ENCODE data around the gene XYLT1. TPM values are rescaled to one million over a fixed set of nuclear protein-coding genes. Genes with fewer than 3 reads are reported as not detected.

The XYLT1 gene
- total and polyA plus RNA-seq, 2 of the 13 experiments (the other 11 are each of a cell fraction or from before 2014, with no cell fraction given): not detected

- TF ChIP-seq, protein P1, sequence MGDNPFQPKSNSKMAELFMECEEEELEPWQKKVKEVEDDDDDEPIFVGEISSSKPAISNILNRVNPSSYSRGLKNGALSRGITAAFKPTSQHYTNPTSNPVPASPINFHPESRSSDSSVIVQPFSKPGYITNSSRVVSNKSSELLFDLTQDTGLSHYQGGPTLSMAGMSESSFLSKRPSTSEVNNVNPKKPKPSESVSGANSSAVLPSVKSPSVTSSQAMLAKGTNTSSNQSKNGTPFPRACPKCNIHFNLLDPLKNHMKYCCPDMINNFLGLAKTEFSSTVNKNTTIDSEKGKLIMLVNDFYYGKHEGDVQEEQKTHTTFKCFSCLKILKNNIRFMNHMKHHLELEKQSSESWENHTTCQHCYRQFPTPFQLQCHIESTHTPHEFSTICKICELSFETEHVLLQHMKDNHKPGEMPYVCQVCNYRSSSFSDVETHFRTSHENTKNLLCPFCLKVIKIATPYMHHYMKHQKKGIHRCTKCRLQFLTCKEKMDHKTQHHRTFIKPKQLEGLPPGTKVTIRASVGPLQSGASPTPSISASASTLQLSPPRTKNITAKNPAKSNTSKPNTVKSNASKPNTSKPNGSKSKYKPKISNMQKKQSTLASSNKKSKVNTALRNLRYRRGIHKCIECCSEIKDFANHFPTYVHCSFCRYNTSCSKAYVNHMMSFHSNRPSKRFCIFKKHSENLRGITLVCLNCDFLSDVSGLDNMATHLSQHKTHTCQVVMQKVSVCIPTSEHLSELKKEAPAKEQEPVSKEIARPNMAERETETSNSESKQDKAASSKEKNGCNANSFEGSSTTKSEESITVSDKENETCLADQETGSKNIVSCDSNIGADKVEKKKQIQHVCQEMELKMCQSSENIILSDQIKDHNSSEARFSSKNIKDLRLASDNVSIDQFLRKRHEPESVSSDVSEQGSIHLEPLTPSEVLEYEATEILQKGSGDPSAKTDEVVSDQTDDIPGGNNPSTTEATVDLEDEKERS (CRISPR knock-in tag; IDR thresholded peaks at IDR 0.05): no peak
- no peak for TF ChIP-seq ZNF367 (CRISPR knock-in tag; IDR thresholded peaks at IDR 0.05; ENCODE audit: borderline replicate concordance)
These were observed 194.7 kb downstream of the XYLT1 start (continued) for GRCh38 chr16:17276010-17276530.

DNA sequence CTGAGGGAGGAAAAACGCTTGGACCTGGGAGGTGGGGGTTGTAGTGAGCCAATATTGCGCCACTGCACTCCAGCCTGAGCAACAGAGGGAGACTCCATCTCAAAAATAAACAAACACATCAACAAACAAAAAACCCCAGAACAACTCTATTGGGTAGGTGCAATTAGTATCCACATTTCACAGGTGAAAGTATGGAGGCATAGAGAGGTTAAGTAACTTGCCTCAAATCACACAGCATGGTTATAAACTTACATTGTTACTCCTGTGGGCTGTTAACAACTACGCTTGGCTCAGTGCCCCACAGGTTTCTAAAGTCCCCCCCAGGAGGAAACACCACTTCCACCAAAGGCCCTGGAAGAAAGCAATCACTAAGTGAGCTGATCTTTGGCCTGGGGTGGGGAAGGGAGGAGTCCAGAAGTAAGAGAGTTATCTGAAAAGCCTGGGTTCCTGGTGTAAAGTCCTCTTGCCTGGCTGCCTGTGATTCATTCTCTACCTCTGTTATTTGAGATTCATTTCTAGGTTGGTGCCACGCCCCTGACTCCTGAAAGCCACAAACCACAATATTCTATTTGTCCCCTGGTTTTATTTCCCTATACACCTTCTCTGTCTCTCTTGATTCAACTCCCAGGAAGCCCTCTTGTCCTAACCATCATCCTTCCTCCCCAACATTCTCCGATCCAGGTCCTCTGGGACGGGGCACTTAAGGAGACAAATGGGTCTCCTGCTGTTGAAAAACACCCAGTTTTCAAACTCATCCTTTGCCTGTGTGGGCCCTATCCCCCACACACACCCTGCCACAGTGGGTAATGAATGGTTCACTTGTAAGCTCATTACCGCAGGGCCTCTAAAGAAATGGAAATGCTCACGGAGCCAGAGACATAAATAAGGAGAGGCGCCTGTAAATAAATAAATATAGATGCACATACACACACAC is 195.4 kb downstream of the XYLT1 start:
- Histone ChIP-seq H3K9ac (ENCODE audit: insufficient read depth, low read depth, low read length) (no peak overlapping the region), H2AFZ (ENCODE audit: low read length) (no peak overlapping the region), H3K4me2 (ENCODE audit: low read depth, low read length) (peak overlapping the region; percentile 19; the same call in 1 of the 2 replicates), H3K27me3 (ENCODE audit: control insufficient read depth in 1 of 2, insufficient read depth in 2 of 2, low read length in 2 of 2) (no peaks in the 10 kb centered on the region; a peak in 1 of 5 replicates), H3K79me2 (ENCODE audit: insufficient read depth, low read length) (no peaks in the 10 kb centered on the region), H3K4me1 (ENCODE audit: insufficient read depth, low read length) (peaks cover 29% of the 10 kb centered on the region), H4K20me1 (ENCODE audit: insufficient read depth, low read length) (no peaks in the 10 kb centered on the region), H3K27ac (ENCODE audit: extremely low read length, insufficient read depth, low read length) (no peak overlapping the region), H3K36me3 (replicated peaks in 1 of 2; ENCODE audit: control insufficient read depth in 1 of 2, insufficient read depth in 2 of 2, low read length in 2 of 2) (no peaks in the 10 kb centered on the region), H3K4me3 (replicated peaks in 1 of 3; ENCODE audit: insufficient read depth in 1 of 3, low read depth in 2 of 3, low read length in 3 of 3) (no peak overlapping the region), H3K9me3 (ENCODE audit: low read length) (no peaks in the 10 kb centered on the region)
- in situ Hi-C loops (cut with HindIII; ENCODE audit: extremely low pct_ligation_motif_present, low pct_unique_long_range_greater_than_20kb) (loop anchor here (10.0 kb wide), 1 partner anchor 189 kb away; no protein-coding TSS in a partner anchor), intact Hi-C loops (cut with micrococcal nuclease; ENCODE audit: unreplicated experiment) (no loop called here)
- BruUV-seq (replicated peaks): no TSS peak
- ATAC-seq: peak; percentile 76
- peak; percentile 68 for FAIRE-seq
- 31% methylated on average over 9 of the region's 9 CpGs for WGBS (ENCODE audit: low lambda C conversion rate)
- peak; percentile 85 for DNase-seq (ENCODE audit: low spot score)
- POLR2A ChIA-PET: no interaction called here
- CTCF ChIA-PET (ENCODE audit: low intra/inter-chr PET ratio, low total read pairs): no interaction called here
- TF ChIP-seq ZNF800 (CRISPR knock-in tag; IDR thresholded peaks at IDR 0.05) (no peak), ZNF280B (CRISPR knock-in tag; IDR thresholded peaks at IDR 0.05; ENCODE audit: borderline replicate concordance) (no peak), XRCC5 (optimal IDR thresholded peaks at IDR 0.05; ENCODE audit: low read length) (peak; percentile 16), SNAI1 (CRISPR knock-in tag; IDR thresholded peaks at IDR 0.05; ENCODE audit: borderline replicate concordance) (no peak), RFX5 (IDR thresholded peaks at IDR 0.05; ENCODE audit: low read depth, low read length) (no peak), KDM1A (CRISPR knock-in tag; IDR thresholded peaks at IDR 0.05) (no peak), KDM2A (CRISPR knock-in tag; IDR thresholded peaks at IDR 0.05; ENCODE audit: borderline replicate concordance, low read depth) (no peak), JUN (CRISPR knock-in tag; IDR thresholded peaks at IDR 0.05) (no peak), FOSL2 (CRISPR knock-in tag; IDR thresholded peaks at IDR 0.05) (peak; percentile 75)
- TF ChIP-seq, protein P2, sequence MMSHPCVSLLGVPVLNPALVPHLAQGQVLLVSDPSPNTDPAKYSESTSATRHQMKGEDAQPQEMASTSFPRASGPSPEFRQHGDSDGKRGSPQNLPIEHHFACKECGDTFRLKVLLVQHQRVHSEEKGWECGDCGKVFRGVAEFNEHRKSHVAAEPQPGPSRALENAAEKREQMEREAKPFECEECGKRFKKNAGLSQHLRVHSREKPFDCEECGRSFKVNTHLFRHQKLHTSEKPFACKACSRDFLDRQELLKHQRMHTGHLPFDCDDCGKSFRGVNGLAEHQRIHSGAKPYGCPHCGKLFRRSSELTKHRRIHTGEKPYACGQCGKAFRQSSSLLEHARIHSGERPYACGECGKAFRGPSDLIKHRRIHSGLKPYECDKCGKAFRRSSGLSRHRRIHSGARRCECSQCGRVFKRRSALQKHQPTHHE (CRISPR knock-in tag; IDR thresholded peaks at IDR 0.05; ENCODE audit: borderline replicate concordance): no peak

All from HepG2 (cell line).